ENCODE measurements around the gene SLAMF9. TPM values are rescaled to one million over a fixed set of nuclear protein-coding genes. Genes with fewer than 3 reads are reported as not detected.

The SLAMF9 gene
- total RNA-seq, 1 donor from 2014 or later = not detected

DNA sequence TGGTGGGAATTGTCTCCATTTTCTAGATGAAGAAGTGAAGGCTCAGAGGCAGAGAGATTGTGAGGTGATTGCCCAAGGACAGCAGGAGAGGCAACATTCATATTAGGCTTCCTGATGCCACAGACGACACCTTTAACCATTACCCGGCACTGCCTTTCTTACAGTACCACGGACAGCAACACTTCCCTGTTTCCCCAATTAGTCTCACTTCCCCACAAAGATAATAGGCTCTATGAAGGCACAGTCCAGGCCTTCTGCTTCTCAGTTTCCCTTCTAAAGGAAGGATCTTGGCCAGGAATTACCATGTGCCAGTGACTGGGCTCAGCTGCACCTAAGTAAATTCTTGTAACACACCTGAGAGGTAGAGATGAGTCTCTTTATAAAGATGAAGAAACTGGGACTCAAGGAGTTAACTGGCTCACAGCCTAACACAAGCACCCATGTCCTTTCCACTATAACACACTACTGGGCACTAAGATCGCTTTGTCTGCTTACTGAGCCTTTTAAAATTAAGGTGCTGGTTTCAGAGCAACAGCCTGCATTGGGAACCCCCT lies 18.2 kb downstream of the SLAMF9 start:
- H3K9me3 Mint-ChIP-seq = no peaks in the 10 kb centered on the region
- H3K36me3 Mint-ChIP-seq = peaks cover 19% of the 10 kb centered on the region
- H3K27ac Mint-ChIP-seq = no peak overlapping the region
- H3K27me3 Mint-ChIP-seq = no peaks in the 10 kb centered on the region
- TF ChIP-seq, protein P1, sequence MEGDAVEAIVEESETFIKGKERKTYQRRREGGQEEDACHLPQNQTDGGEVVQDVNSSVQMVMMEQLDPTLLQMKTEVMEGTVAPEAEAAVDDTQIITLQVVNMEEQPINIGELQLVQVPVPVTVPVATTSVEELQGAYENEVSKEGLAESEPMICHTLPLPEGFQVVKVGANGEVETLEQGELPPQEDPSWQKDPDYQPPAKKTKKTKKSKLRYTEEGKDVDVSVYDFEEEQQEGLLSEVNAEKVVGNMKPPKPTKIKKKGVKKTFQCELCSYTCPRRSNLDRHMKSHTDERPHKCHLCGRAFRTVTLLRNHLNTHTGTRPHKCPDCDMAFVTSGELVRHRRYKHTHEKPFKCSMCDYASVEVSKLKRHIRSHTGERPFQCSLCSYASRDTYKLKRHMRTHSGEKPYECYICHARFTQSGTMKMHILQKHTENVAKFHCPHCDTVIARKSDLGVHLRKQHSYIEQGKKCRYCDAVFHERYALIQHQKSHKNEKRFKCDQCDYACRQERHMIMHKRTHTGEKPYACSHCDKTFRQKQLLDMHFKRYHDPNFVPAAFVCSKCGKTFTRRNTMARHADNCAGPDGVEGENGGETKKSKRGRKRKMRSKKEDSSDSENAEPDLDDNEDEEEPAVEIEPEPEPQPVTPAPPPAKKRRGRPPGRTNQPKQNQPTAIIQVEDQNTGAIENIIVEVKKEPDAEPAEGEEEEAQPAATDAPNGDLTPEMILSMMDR (conservative IDR thresholded peaks at IDR 0.05) = no peak
- no peak overlapping the region for H3K4me3 Mint-ChIP-seq
- peaks cover 34% of the 10 kb centered on the region for H3K4me1 Mint-ChIP-seq (ENCODE audit: unreplicated experiment)
- DNase-seq (ENCODE audit: extremely low spot score, unreplicated experiment) = no peak

DNA sequence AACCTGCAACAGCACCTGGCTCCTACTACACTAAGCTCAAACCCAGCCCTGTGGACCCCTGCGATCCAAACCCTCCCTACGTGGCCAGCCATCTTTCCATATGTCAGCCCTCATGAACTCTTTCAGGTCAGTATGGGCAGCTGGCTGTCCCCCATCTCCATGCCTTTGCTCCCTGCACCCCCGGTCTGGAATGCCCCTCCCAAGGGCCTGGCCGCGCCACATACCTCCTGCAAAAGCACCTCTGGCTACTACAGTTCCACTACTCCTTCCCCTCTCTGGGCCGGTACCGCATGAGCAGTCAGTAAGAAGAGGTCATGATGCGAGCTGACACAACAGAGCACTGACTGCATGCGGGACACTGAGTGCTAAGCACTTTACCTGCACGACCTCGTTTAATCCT lies 18.7 kb downstream of the SLAMF9 start:
- H3K4me3 Mint-ChIP-seq = no peak overlapping the region
- no peaks in the 10 kb centered on the region for H3K27me3 Mint-ChIP-seq
- TF ChIP-seq, protein P1 (conservative IDR thresholded peaks at IDR 0.05) = no peak
- H3K36me3 Mint-ChIP-seq = peaks cover 18% of the 10 kb centered on the region
- no peak overlapping the region for H3K27ac Mint-ChIP-seq
- H3K9me3 Mint-ChIP-seq = no peaks in the 10 kb centered on the region
- DNase-seq (ENCODE audit: extremely low spot score, unreplicated experiment) = no peak
- peaks cover 30% of the 10 kb centered on the region for H3K4me1 Mint-ChIP-seq (ENCODE audit: unreplicated experiment)

DNA sequence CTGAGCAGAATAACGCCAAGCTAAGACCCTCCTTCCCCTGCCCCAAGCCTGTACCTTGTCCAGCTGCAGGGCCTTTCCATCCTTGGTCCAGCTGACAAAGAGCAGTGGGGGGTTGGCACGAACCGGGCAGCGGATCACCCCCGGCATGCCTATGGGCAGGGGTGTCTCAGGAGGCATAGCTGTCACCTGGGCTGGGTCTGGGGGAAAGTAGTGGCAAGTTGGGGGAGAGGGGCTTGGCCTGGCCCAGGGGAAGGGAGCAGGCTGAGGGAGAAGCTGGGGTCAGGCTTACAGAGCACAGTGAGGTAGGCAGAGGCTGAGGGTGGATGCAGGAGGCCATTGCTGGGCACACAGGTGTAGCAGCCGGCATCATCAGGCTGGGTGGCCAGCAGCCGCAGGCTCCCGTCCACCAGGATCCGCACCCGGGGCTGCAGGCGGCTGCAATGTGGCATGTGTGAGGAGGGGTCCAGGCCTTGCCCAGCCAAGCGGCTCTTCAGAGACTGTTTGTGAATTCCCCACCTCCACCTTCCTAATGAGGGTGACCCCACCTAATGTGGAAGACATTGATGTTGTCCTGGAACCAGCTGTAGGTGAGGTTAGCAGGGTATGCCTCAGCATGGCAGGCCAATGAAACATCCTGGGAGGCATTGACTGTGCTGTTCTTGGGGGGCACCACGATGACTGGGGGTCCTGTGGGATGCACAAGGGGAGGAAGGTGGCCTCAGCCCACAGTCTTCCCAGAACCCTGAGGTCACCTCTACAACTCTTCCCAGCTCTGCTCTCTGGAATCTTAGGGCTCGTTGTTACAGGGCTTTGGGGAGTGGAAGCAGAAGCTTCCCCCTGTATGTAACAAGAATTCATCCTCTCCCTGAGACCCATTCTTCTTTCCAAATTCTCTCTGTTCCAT lies 19.6 kb downstream of the SLAMF9 start:
- Mint-ChIP-seq H3K36me3 (peaks cover 13% of the 10 kb centered on the region), H3K27me3 (no peaks in the 10 kb centered on the region), H3K27ac (no peak overlapping the region), H3K4me1 (ENCODE audit: unreplicated experiment) (peaks cover 24% of the 10 kb centered on the region), H3K9me3 (no peaks in the 10 kb centered on the region), H3K4me3 (no peak overlapping the region)
- no peak for DNase-seq (ENCODE audit: extremely low spot score, unreplicated experiment)
- TF ChIP-seq, protein P1 (conservative IDR thresholded peaks at IDR 0.05) = no peak

DNA sequence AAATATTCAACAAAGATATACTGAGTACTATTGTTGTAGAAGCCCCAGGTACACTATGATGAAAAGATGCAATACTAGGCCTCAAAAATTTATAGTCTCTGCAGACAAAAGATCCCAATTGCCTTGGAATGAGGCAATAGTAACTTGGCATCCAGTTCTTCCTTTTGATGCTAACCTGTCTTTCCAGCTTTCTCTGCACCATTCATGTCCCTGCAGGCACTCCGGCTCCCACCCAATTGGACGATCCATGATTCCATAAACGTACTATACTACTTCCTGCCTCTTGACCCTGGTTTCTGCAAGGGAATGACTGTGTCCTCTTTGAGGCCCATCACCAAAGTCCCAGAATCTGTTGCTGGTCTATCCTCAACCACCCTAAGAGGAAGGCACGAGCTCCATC lies 20.7 kb downstream of the SLAMF9 start:
- Mint-ChIP-seq H3K36me3 (peaks cover 18% of the 10 kb centered on the region), H3K9me3 (no peaks in the 10 kb centered on the region), H3K27me3 (no peaks in the 10 kb centered on the region), H3K27ac (peak overlapping the region; percentile 25), H3K4me3 (no peak overlapping the region), H3K4me1 (ENCODE audit: unreplicated experiment) (peaks cover 14% of the 10 kb centered on the region)
- TF ChIP-seq, protein P1 (conservative IDR thresholded peaks at IDR 0.05) = no peak
- no peak for DNase-seq (ENCODE audit: extremely low spot score, unreplicated experiment)

DNA sequence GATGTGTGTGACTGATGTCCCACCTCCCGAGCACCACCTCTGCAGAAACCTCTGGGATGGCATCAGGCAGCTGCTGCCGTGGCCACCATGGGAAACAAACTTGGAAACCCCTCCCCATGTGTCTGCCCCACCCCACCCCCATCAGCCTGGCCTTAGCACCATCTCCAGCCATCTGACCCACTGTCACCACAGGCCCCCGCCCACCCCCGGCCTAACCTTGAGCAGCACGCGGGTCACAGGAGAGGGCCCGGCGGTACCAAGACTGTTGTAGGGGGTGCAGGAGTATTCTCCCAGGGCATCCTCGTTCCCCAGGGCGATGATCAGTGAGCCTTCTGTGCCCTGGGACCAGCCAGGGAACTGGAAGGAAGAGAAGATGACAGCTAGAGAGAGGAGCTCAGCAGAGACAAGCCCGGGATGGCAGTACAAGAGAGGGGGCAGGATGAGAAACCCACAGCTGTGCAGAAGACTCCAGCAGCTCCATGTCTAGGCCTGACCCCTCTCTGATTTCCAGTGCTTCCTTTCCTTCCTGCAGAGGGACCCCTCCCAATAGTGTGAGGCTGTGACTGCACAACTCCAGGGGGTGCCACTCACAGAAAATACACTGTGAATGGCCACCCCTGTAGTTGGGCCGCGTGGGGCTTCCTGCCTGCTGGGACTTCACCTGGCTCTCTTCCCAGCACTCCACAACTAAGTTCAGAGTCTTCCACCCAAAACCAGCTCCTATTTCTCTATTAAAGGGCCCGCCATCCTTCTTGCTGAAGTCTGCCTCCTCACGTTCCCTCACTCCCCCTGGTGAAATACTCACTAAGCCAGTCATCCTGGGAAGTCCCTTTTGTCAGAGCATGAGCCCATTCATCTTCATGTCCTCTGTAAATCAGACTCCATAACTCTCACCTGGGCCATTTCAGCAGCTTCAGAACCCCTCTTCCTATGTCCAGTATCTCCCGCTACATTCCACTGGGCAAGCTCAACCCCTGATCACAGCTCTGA lies 21.4 kb downstream of the SLAMF9 start:
- no peaks in the 10 kb centered on the region for H3K27me3 Mint-ChIP-seq
- no peak overlapping the region for H3K4me3 Mint-ChIP-seq
- peak overlapping the region; percentile 25 for H3K27ac Mint-ChIP-seq
- no peak for DNase-seq (ENCODE audit: extremely low spot score, unreplicated experiment)
- H3K36me3 Mint-ChIP-seq = peaks cover 18% of the 10 kb centered on the region
- H3K9me3 Mint-ChIP-seq = no peaks in the 10 kb centered on the region
- H3K4me1 Mint-ChIP-seq (ENCODE audit: unreplicated experiment) = peaks cover 9% of the 10 kb centered on the region
- TF ChIP-seq, protein P1 (conservative IDR thresholded peaks at IDR 0.05) = no peak

Measured in type B pancreatic cell (in vitro differentiated cells).